Measurements from ENCODE around the gene SNRNP48.

Gene SNRNP48

DNA sequence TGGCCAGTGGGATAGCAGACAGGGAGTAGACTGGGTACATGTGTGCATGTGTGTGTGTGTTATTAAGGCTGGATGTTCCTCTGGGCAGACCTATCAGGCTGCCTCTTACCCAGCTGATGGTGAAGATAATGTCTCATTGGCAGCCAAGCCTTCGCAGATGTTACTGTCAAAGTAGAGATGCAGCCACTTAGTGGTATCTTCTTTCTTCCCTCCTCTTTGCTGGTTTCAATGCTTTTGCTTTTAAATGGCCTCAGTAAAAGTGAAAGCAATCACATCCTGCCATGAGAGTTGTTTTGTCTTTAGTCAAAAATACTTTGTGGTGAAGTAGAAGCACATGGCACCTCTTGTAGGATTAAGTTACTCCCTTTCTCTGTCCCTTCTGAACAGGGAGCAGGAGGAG, 57.5 kb downstream of the SNRNP48 start:
- no peak for DNase-seq

DNA sequence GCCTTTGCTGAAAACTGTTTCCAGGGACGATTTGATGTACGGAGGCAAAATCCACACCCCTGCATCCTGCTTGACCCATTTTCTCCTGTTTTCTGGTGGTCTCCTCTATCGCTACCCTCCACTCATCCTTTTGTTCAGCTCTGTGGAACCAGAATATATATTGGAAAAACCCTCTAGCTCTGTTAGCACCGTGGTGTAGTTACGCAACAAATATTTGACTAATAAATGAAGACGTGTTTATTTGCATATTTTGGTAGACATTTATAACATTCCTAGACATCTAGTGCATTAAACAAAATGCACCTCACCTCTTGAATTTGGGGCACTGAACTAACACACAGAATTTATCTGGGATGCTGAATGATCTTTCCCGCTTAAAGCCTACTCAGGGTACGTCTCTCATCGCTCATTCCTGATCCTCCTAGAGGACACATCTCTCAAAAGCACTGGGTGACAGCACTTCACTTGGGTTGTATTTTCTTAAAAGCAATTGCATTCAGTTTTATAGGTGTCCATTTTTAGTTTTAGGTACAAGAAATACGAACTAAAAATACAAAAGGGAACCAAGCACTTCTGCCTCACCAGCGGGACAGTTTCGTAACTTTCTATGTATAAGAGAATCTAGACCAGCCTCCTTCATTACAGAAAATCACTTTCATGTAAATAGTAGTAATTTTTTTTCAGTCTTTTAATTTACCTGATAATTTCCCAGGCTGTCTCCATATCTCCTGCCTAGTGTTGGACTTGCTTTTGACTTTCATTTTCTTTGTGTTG, 59.2 kb downstream of the SNRNP48 start:
- DNase-seq = no peak

DNA sequence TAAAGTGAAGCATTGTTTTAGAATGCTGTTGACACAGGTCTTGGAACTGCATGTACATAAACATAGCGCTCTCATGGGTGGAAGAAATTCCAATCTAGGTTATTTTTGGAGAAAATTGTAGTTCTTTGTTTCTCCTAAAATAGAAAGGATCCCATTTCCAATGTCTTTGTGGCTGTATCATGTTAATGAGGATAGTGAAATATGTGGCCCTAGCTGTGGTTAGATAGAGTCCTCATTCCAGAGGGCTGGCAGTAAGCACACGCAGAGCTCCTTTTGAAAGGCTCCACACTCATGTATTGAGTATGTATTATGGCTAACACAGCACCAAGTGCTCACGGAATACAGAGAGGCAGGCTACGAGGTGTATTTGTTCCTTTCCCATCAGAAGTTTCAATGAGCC, 60.9 kb downstream of the SNRNP48 start:
- DNase-seq = no peak

DNA sequence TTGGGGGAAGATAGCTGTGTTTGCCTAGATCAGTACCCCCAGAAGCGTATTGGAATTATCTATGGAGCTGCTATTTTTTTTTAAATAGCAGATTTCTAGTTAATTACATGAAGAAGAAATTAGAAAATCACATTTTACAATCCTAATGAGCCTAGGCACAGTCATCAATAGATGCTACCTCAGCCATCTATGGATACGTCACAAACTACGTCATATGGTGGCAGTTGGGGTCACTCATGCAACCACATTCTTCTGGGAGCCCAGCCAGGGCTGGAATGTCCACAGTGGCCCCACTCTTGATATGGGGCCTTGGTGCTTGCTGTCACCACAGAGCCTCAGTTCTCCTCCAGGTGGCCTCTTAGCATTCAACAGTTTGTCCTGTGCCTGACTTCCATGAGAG, 63.0 kb downstream of the SNRNP48 start:
- DNase-seq = no peak

DNA sequence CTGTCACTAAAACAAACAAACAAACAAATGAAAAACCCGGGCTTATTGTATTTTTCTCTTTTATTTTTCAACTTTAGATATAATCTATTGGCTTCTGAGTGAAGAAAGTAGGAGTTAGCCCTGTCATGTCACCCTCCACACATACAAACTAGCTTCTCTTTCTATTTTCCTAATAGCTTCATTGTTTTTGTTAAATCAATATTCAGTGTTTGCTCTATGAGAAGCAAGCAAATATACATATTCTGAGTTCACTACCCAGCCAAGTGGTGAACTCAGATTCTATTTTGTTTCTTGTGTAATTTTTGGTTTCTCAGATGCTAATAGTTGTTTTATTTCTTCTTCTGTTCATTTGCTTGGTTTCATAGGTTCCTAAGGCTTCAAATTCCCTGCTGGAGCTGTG, 66.4 kb downstream of the SNRNP48 start:
- no peak for DNase-seq

DNA sequence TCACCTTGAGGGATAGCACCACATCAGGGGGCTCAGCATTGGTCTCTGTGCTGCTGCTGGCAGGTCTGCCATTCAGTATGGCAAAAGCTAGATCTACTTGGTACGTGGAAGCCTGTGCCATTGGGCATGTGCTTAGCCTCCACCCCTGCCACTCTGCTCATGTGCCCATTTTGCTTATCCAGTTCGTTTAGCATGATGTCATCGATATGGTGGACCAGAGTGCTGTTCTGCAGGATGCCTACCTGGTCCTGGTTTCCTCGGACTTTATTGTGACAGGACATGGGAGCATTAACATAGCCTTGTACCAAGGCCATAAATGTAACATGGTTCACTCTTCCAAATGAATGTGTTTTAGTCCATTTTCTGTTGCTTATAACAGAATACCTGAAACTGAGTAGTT, 68.5 kb downstream of the SNRNP48 start:
- no peak for DNase-seq

DNA sequence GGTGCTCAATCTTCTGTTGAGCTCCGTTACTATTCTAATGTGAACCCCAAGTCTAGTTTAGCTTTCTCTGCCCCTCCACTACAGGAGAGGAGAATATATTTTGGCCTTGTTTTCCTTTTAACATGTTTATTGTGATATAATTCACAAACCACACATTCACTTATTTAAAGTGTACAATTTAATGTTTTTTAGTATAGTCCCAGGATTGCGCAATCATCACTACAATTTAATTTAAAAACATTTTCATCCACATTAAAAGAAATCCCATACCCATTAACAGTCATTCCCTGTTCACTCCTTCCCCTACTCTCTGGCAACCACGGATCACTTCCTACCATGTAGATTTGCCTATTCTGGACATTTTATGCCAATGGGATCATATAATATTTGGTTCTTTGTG, 71.4 kb downstream of the SNRNP48 start:
- DNase-seq = no peak
